BLaER1 (cell line): Measurements from ENCODE around the gene NEO1.

ENCODE experiments used
- H3K27ac ChIP-seq: shearing (Covaris generic); formaldehyde crosslinking; 2 replicates; pipeline ENCODE4 v1.8.1; 2022
- H3K27me3 ChIP-seq: shearing (Covaris generic); formaldehyde crosslinking; 2 replicates; pipeline ENCODE4 v1.8.1; 2022
- H3K36me3 ChIP-seq: shearing (Covaris generic); formaldehyde crosslinking; 2 replicates; pipeline ENCODE4 v1.8.1; 2022
- H3K4me1 ChIP-seq: shearing (Covaris generic); formaldehyde crosslinking; 2 replicates; pipeline ENCODE4 v1.8.1; 2022
- H3K4me2 ChIP-seq: shearing (Covaris generic); formaldehyde crosslinking; 2 replicates; pipeline ENCODE4 v1.8.1; 2022
- H3K4me3 ChIP-seq: shearing (Covaris generic); formaldehyde crosslinking; 2 replicates; pipeline ENCODE4 v1.8.1; 2022
- H3K9ac ChIP-seq: shearing (Covaris generic); formaldehyde crosslinking; 2 replicates; pipeline ENCODE4 v1.8.1; 2022
- H3K9me3 ChIP-seq: shearing (Covaris generic); formaldehyde crosslinking; 2 replicates; pipeline ENCODE4 v1.8.1; 2022
- H4K20me1 ChIP-seq: shearing (Covaris generic); formaldehyde crosslinking; 2 replicates; pipeline ENCODE4 v1.8.1; 2022
- Cebpa-rat ChIP-seq: shearing (Covaris generic); IDR thresholded peaks from 2 replicates; pipeline ENCODE4 v1.8.1; 2022

NEO1 gene

DNA sequence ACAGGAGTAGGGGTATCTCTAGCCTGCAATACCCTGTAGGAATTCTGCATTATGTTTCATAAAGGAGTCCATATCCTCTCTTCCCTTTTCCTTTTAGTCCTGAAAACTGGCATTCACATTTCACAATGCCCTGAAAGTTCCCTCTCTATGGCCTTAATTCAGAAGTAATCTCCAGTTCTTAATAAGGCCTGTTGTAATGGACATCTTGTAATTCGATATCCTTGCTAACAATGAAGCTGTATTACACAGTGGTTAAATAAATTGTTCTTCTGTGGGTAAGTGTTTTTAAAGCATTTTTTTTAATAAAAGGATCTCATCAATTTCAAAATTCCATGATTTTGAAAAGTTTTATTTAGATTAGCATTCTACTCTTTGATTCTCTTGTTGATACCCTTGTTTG lies 34.3 kb upstream of the NEO1 start:
- no peaks in the 10 kb centered on the region for H3K36me3 ChIP-seq
- no peaks in the 10 kb centered on the region for H3K9me3 ChIP-seq
- H3K4me2 ChIP-seq: no peak overlapping the region
- H3K27me3 ChIP-seq: no peaks in the 10 kb centered on the region
- no peaks in the 10 kb centered on the region for H4K20me1 ChIP-seq
- no peak overlapping the region for H3K9ac ChIP-seq
- H3K4me1 ChIP-seq: no peaks in the 10 kb centered on the region
- TF ChIP-seq Cebpa-rat: no peak
- no peak overlapping the region for H3K27ac ChIP-seq
- no peak overlapping the region for H3K4me3 ChIP-seq

DNA sequence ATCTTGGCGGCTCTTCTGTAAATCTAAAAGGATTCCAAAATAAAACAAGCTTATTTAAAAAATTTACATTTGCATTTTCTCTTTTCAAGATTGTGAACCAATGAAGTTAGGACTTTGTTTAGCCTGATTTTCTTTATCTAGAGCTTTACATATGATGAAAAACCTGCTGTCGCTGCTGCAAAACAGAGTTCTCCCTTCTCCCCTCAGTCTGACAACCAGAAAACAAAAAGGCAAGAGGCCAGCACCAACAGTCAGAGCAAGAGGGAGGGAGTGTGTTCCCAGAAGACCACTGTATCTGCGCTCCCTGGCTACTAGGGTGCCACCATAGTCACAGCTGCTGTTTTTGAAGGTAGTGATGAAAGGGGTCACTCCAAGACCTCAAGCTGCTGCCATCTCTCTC lies 33.1 kb upstream of the NEO1 start:
- H3K27ac ChIP-seq: no peak overlapping the region
- H3K4me2 ChIP-seq: no peak overlapping the region
- no peak overlapping the region for H3K4me3 ChIP-seq
- no peaks in the 10 kb centered on the region for H3K27me3 ChIP-seq
- no peak overlapping the region for H3K9ac ChIP-seq
- no peaks in the 10 kb centered on the region for H3K4me1 ChIP-seq
- no peaks in the 10 kb centered on the region for H3K36me3 ChIP-seq
- H3K9me3 ChIP-seq: no peaks in the 10 kb centered on the region
- H4K20me1 ChIP-seq: no peaks in the 10 kb centered on the region
- no peak for TF ChIP-seq Cebpa-rat

DNA sequence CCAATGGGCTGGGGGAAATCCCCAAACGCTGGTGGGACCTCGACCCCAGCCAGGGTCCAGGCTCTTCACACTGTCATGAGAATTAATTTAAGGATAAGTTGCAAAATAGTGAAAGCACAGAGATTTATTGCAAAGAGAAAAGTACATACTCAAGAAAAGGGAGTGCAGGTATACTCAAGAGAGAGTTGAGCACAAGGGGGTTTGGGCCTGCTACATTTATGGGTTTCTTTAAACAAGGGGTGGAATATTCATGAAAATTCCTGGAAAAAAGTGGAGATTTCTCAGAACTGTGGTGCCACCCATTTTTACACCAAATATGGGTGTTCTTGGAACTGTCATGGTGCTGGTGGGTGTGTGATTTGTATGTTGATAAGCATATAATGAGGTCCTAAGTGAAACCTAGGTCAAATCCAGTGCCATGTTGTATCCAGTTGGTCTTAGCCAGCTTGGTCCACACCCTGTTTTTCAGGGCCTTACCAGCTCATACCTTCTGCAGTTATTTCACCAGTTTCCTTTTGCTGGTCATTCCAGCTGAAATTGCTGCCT lies 32.6 kb upstream of the NEO1 start:
- TF ChIP-seq Cebpa-rat: no peak
- Histone ChIP-seq H3K9ac (no peak overlapping the region), H3K27ac (no peak overlapping the region), H4K20me1 (no peaks in the 10 kb centered on the region), H3K4me3 (no peak overlapping the region), H3K4me2 (no peak overlapping the region), H3K9me3 (no peaks in the 10 kb centered on the region), H3K27me3 (no peaks in the 10 kb centered on the region), H3K36me3 (no peaks in the 10 kb centered on the region), H3K4me1 (no peaks in the 10 kb centered on the region)

DNA sequence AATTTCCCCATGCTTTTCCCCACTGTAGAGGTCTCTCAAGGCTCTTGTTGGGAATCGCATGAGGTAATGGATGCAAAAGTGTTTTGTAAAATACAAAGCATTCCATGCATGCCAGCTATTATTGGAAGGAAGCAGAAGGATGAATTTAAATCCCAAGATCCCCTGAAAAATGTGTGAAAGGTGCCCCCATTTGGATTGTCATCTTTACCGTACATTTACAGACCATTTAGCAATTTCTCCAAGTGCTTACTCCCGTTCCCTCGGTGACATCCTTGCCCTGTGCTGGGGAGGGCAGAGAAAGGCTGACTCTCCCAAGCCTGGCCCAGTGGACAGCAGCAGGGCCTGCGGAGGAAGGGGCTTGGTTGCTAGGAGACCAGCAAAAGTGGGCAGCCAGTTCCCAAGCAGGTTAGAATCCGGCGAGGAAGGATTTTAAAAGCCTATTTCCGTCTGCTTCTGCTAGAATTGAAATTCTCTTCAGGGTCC lies 31.1 kb upstream of the NEO1 start:
- no peak for TF ChIP-seq Cebpa-rat
- Histone ChIP-seq H3K27me3 (no peaks in the 10 kb centered on the region), H3K4me2 (no peak overlapping the region), H3K4me3 (no peak overlapping the region), H3K9me3 (no peaks in the 10 kb centered on the region), H3K36me3 (no peaks in the 10 kb centered on the region), H3K27ac (no peak overlapping the region), H4K20me1 (no peaks in the 10 kb centered on the region), H3K4me1 (no peaks in the 10 kb centered on the region), H3K9ac (no peak overlapping the region)

DNA sequence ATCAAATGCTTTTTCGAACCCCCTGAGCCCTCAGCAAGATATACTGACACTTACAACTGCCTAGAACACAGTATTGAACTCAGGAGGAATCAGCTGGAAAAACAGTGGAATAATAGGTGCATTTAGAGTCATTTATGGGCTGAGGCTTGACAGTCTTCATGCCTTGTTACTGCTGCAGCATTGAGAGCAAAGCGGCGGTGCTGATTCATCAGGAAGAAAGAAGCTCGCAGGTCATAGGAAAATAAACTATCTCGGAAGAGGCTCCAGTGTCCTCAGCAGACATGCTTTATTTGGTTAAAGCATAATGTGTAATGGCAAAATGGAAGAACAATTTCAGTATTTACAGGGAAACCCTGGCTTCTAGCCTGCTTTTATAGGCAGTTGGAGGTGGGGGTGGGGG lies 30.1 kb upstream of the NEO1 start:
- Histone ChIP-seq H3K27me3 (no peaks in the 10 kb centered on the region), H3K4me2 (no peak overlapping the region), H3K9ac (no peak overlapping the region), H3K4me1 (no peaks in the 10 kb centered on the region), H3K27ac (no peak overlapping the region), H4K20me1 (no peaks in the 10 kb centered on the region), H3K9me3 (no peaks in the 10 kb centered on the region), H3K4me3 (no peak overlapping the region), H3K36me3 (no peaks in the 10 kb centered on the region)
- TF ChIP-seq Cebpa-rat: no peak

DNA sequence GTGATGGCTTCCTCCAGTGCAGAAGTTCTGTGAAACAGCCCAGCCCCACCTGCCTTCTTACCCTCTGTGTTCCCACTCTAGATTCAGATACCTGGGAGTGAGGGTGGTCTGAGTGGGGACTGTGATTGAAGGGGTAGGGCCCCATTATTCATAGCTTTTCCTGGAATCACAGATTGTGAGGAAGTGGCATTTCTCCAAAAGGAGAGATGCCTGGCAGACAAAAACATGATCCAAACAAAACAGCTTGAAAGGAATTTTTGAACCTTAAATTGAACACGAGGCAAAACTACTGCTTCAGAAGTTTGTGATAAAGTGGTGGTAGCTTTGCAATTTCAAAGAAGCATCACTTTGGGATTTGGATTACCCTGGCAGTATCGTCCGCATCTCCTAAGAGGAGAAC lies 29.2 kb upstream of the NEO1 start:
- no peak overlapping the region for H3K4me2 ChIP-seq
- no peak for TF ChIP-seq Cebpa-rat
- no peaks in the 10 kb centered on the region for H3K9me3 ChIP-seq
- H3K27ac ChIP-seq: no peak overlapping the region
- H3K9ac ChIP-seq: no peak overlapping the region
- no peaks in the 10 kb centered on the region for H4K20me1 ChIP-seq
- no peaks in the 10 kb centered on the region for H3K36me3 ChIP-seq
- no peaks in the 10 kb centered on the region; the same call in 1 of the 2 replicates for H3K27me3 ChIP-seq
- H3K4me3 ChIP-seq: no peak overlapping the region
- H3K4me1 ChIP-seq: no peaks in the 10 kb centered on the region

DNA sequence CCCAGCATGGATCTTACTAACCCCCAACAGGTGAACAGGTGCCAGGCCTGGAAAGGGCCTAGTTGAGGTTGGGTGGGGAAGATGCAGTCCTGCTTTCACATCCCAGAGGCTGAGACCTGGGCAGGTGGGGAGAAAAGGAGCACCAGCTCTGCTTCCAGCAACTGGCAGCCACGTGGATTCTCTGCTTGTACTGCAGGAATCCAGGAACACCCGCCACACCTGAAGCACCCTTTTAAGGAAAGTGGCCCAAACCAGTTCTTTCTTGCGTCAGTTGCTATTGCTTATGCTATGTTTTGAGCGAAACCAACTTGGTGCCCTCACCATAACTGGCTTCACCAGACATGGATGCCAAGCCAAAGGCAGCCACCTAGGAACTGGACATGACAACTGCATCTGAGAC lies 28.1 kb upstream of the NEO1 start:
- H3K27ac ChIP-seq: no peak overlapping the region
- no peak overlapping the region for H3K9ac ChIP-seq
- no peaks in the 10 kb centered on the region for H3K9me3 ChIP-seq
- TF ChIP-seq Cebpa-rat: no peak
- H3K4me2 ChIP-seq: no peak overlapping the region
- H3K4me1 ChIP-seq: no peaks in the 10 kb centered on the region
- H3K27me3 ChIP-seq: no peaks in the 10 kb centered on the region; the same call in 1 of the 2 replicates
- no peaks in the 10 kb centered on the region for H3K36me3 ChIP-seq
- no peaks in the 10 kb centered on the region for H4K20me1 ChIP-seq
- H3K4me3 ChIP-seq: no peak overlapping the region

DNA sequence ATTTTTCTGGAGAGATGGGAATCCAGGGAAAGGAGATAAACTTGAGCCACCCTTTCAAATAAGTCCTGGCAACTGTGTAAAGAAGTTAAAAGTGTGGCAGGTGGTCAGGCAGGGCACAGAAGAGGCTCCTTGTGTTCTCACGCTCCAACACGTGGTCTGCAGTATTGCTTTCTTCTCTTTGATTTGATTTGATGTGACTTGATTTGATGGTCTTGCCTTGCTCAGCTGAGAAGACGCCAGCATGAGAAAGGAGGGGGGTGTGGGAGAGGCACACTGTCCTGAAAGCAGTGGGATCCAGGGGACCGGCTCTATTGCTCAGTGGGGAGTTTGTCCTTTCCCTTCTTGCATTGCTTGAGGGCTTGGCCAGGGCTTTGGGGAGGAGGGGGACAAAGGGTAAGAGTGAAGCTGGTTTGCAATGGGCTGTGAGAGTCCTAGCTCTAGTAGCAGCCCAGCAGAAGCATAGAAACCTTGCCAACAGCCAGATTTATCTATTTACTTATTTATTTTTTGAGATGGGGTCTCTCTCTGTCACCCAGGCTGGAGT lies 25.7 kb upstream of the NEO1 start:
- no peak for TF ChIP-seq Cebpa-rat
- H3K27ac ChIP-seq: no peak overlapping the region

DNA sequence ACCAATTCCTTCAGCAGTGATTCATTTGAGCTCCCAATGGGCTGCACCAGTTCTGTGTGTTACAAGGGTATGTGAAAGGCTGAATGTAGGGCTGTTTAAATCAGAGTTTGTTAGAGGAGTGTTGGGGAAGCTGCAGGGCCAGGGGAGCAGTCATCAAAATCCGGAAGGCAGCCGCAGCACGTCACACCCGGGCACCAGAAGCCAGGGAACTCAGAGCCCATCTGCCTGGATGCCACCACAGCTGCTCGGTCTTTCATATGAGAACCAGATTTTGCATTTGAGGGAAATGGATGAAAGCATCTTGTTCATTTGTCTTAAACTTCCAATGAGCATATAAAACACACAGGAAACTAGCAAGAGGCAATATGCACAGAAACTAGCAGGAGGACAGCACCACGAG lies 24.2 kb upstream of the NEO1 start:
- H4K20me1 ChIP-seq: no peaks in the 10 kb centered on the region
- H3K27ac ChIP-seq: no peak overlapping the region
- H3K27me3 ChIP-seq: no peaks in the 10 kb centered on the region; the same call in 1 of the 2 replicates
- H3K4me3 ChIP-seq: no peak overlapping the region
- no peaks in the 10 kb centered on the region for H3K36me3 ChIP-seq
- H3K4me2 ChIP-seq: no peak overlapping the region
- TF ChIP-seq Cebpa-rat: no peak
- no peaks in the 10 kb centered on the region for H3K4me1 ChIP-seq
- no peak overlapping the region for H3K9ac ChIP-seq
- no peaks in the 10 kb centered on the region for H3K9me3 ChIP-seq

More for the DNA sequence above, 25.7 kb upstream of the NEO1 start:
- Histone ChIP-seq H3K4me3 (no peak overlapping the region), H3K4me1 (no peaks in the 10 kb centered on the region), H3K9ac (no peak overlapping the region), H4K20me1 (no peaks in the 10 kb centered on the region), H3K36me3 (no peaks in the 10 kb centered on the region), H3K4me2 (no peak overlapping the region), H3K9me3 (no peaks in the 10 kb centered on the region), H3K27me3 (no peaks in the 10 kb centered on the region; the same call in 1 of the 2 replicates)

DNA sequence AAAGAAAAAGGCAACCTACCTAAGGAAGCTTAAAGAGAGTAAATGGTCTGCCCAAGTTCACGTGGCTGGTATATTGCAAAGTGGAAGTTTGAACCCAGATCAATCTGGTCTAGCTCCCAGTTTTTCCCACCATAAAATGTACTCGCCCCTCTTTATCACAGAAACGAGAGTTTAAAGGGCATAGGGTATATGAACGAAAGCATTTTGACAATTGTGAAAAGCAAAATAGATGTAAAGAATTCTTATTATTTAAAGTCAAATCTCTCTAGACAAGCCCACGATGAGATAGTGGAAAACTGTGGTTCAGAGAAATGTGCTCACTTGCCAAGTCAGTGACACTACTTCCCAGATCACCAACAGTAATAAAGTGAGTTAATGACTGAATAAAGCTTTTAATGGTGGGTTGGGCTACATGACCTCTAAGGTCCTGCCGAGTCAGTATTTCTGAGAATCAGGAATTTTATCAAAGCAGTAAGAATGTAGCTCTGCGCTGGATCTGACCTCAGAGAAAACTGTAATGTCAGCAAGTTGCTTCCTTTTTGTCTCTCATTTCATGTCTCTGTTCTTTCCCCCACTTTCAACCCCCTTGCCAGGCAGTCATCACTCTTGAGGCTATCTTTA lies 23.3 kb upstream of the NEO1 start:
- Histone ChIP-seq H3K4me1 (no peaks in the 10 kb centered on the region), H3K9ac (no peak overlapping the region), H3K36me3 (no peaks in the 10 kb centered on the region), H3K9me3 (no peaks in the 10 kb centered on the region), H3K4me2 (no peak overlapping the region), H4K20me1 (no peaks in the 10 kb centered on the region), H3K27ac (no peak overlapping the region), H3K4me3 (no peak overlapping the region), H3K27me3 (no peaks in the 10 kb centered on the region; the same call in 1 of the 2 replicates)
- TF ChIP-seq Cebpa-rat: no peak
